EH (cell line): ENCODE measurements around the gene LIME1.
"Not testable (repeated sequence)": the region's sequence is repeated elsewhere in the genome, so short reads cannot be mapped to it uniquely, and the experiment has no call there.

Experiments
- DNase-seq: peaks from one replicate; pipeline ENCODE4 v3.0.0-alpha.2; 2015; ENCODE audit warnings: low read depth

LIME1 gene

GRCh38 chr20:63772781-63773518, 36.5 kb downstream of the LIME1 start:
- DNase-seq, result peak; percentile 31

- DNase-seq, result no peak
Measured at GRCh38 chr20:63773571-63774241, 37.2 kb downstream of the LIME1 start.

- DNase-seq, result no peak
Measured at GRCh38 chr20:63774306-63774705, 37.8 kb downstream of the LIME1 start.

- peak; percentile 46 for DNase-seq
Measured at GRCh38 chr20:63775096-63775978, 38.9 kb downstream of the LIME1 start.

- not testable (repeated sequence) for DNase-seq
Measured at GRCh38 chr20:63776875-63777274, 40.4 kb downstream of the LIME1 start.

- DNase-seq, result no peak
Measured at GRCh38 chr20:63777614-63778013, 41.1 kb downstream of the LIME1 start.

- DNase-seq, result no peak
Measured at GRCh38 chr20:63778034-63778752, 41.7 kb downstream of the LIME1 start.

- DNase-seq, result no peak
Measured at GRCh38 chr20:63778857-63779256, 42.4 kb downstream of the LIME1 start.

- no peak for DNase-seq
Measured at GRCh38 chr20:63781181-63781580, 44.7 kb downstream of the LIME1 start.

GRCh38 chr20:63782051-63782471, 45.6 kb downstream of the LIME1 start:
- DNase-seq, result no peak

GRCh38 chr20:63782521-63782971, 46.1 kb downstream of the LIME1 start:
- no peak for DNase-seq

GRCh38 chr20:63783970-63784369, 47.5 kb downstream of the LIME1 start:
- no peak for DNase-seq

- no peak for DNase-seq
Measured at GRCh38 chr20:63785691-63786131, 49.2 kb downstream of the LIME1 start.

- no peak for DNase-seq
Measured at GRCh38 chr20:63787302-63787701, 50.8 kb downstream of the LIME1 start.

GRCh38 chr20:63787749-63788148, 51.3 kb downstream of the LIME1 start:
- DNase-seq, result no peak
